GM12801 (cell line): ENCODE measurements around the gene SPATA24.

Experiments
- CTCF ChIP-seq: IDR thresholded peaks from one replicate; pipeline ENCODE4 v1.5.1; 2011; ENCODE audit warnings: control low read depth; ENCODE audit not compliant: insufficient read length; ENCODE audit errors: extremely low read depth

SPATA24 gene

GRCh38 chr5:139414581-139415130, 10.8 kb upstream of the SPATA24 start:
- no peak for TF ChIP-seq CTCF

GRCh38 chr5:139413963-139414362, 10.1 kb upstream of the SPATA24 start:
- no peak for TF ChIP-seq CTCF

GRCh38 chr5:139413153-139413552, 9.3 kb upstream of the SPATA24 start:
- no peak for TF ChIP-seq CTCF

GRCh38 chr5:139410993-139411828, 7.3 kb upstream of the SPATA24 start:
- TF ChIP-seq CTCF: no peak

GRCh38 chr5:139410121-139410992, 6.5 kb upstream of the SPATA24 start:
- no peak for TF ChIP-seq CTCF

GRCh38 chr5:139408191-139408590, 4.3 kb upstream of the SPATA24 start:
- no peak for TF ChIP-seq CTCF

- TF ChIP-seq CTCF: no peak
Observed at GRCh38 chr5:139407517-139407916, 3.6 kb upstream of the SPATA24 start.
